AG09309 (cell line): ENCODE measurements around the gene MEIS3.

Experiments
- DNase-seq: peaks from one replicate; pipeline ENCODE4 v3.0.0-alpha.2; 2010; ENCODE audit warnings: low read depth
- H3K4me3 ChIP-seq: 2 replicates; pipeline ENCODE4 v1.5.1; 2011; ENCODE audit warnings: mild to moderate bottlenecking, low read depth, low read length, moderate library complexity; ENCODE audit not compliant: control insufficient read depth
- TF ChIP-seq, protein P1 (sequence below): IDR thresholded peaks from 2 replicates; pipeline ENCODE4 v1.5.1; 2011; ENCODE audit warnings: mild to moderate bottlenecking, low read depth, low read length, inconsistent platforms; ENCODE audit not compliant: insufficient read depth, control insufficient read depth; ENCODE audit errors: missing control alignments

Gene MEIS3

GRCh38 chr19:47377208-47377701 lies 42.1 kb downstream of the MEIS3 start:
- H3K4me3 ChIP-seq, result no peak overlapping the region
- TF ChIP-seq, protein P1, sequence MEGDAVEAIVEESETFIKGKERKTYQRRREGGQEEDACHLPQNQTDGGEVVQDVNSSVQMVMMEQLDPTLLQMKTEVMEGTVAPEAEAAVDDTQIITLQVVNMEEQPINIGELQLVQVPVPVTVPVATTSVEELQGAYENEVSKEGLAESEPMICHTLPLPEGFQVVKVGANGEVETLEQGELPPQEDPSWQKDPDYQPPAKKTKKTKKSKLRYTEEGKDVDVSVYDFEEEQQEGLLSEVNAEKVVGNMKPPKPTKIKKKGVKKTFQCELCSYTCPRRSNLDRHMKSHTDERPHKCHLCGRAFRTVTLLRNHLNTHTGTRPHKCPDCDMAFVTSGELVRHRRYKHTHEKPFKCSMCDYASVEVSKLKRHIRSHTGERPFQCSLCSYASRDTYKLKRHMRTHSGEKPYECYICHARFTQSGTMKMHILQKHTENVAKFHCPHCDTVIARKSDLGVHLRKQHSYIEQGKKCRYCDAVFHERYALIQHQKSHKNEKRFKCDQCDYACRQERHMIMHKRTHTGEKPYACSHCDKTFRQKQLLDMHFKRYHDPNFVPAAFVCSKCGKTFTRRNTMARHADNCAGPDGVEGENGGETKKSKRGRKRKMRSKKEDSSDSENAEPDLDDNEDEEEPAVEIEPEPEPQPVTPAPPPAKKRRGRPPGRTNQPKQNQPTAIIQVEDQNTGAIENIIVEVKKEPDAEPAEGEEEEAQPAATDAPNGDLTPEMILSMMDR, result no peak
- no peak for DNase-seq

- TF ChIP-seq, protein P1, result no peak
- DNase-seq, result no peak
- H3K4me3 ChIP-seq, result no peak overlapping the region
Observed at GRCh38 chr19:47376589-47377144, 42.7 kb downstream of the MEIS3 start.

- TF ChIP-seq, protein P1, result no peak
- no peak overlapping the region for H3K4me3 ChIP-seq
- DNase-seq, result no peak
Observed at GRCh38 chr19:47375694-47376588, 43.4 kb downstream of the MEIS3 start.

- TF ChIP-seq, protein P1, result no peak
- H3K4me3 ChIP-seq, result no peak overlapping the region
- DNase-seq, result no peak
Observed at GRCh38 chr19:47374876-47375693, 44.2 kb downstream of the MEIS3 start.

GRCh38 chr19:47373246-47374240 lies 45.8 kb downstream of the MEIS3 start:
- TF ChIP-seq, protein P1, result no peak
- no peak overlapping the region for H3K4me3 ChIP-seq
- DNase-seq, result no peak
